Fibroblast of the aortic adventitia (primary cell): Measurements from ENCODE around the gene PVALB. TPM values are rescaled to one million over a fixed set of nuclear protein-coding genes. Genes with fewer than 3 reads are reported as not detected.

Experiments
- DNase-seq: peaks from one replicate; pipeline ENCODE4 v3.0.0-alpha.2; 2010; ENCODE audit warnings: low read depth
- H3K4me3 ChIP-seq: 2 replicates; pipeline ENCODE4 v1.5.1; 2011; ENCODE audit warnings: low read depth, mild to moderate bottlenecking, control low read depth, low read length, moderate library complexity
- total RNA-seq: library from RNA; depleted of rRNA; stranded (reverse); fragments of >200 nt; gene quantifications from 2 replicates; pipeline ENCODE4 v1.2.3, GENCODE V29; 2012; ENCODE audit warnings: low replicate concordance
- TF ChIP-seq, protein P1 (sequence below): IDR thresholded peaks from 2 replicates; pipeline ENCODE4 v1.5.1; 2011; ENCODE audit warnings: mild to moderate bottlenecking, low read length, control low read depth, inconsistent platforms; ENCODE audit not compliant: insufficient read depth

Gene PVALB, protein sequence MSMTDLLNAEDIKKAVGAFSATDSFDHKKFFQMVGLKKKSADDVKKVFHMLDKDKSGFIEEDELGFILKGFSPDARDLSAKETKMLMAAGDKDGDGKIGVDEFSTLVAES
- total RNA-seq = not detected in 2 replicates

DNA sequence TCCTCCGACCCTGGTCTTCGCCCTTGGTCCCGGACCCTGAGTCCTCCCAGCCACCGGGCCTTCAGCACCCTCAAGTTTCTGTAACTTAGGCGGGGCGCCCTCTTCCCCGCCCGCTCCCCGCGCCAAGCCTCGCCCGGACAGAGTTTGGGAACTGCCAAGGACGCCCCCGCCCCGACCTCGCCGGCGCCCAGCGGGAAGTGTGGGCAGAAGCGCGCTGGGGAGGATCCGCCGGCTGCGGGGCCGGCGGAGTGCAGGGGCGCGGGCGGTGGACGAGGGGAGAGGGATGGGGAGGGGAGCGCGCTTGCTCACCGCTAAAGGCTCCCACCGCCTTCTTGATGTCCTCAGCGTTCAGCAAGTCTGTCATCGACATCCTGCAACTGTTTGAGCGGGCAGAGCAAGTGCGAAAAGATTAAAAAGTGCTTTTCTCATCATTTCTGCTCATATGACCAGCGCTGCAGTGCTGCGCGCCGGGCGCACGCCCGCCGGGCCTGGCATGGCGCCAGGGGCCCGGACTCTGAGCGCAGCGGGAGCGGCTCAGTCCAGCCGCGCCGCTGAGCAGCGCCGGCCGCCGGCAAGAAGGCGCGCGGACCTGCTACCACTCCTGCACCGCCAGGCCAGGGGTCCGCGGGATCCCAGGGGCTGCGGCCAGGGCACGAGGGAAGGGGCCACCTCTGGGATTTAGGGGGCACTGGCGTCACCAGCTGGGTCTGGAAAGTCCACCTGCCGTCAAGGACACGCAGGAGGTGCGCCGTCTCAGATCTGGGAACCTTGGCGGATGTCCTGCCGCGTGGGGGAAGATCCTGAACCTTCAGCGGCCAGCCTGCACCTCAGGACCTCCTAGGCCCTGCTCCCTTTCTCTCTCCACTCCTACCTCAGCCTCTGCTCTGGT lies at the start of gene PVALB:
Gene PVALB, minus strand, starts transcription at position 400 of the 889 bp plus-strand sequence. Its CDS starts 30 bp downstream, at position 370.
- H3K4me3 ChIP-seq = no peak within 1 kb of the TSS
- peak; percentile 27 for DNase-seq
- TF ChIP-seq, protein P1, sequence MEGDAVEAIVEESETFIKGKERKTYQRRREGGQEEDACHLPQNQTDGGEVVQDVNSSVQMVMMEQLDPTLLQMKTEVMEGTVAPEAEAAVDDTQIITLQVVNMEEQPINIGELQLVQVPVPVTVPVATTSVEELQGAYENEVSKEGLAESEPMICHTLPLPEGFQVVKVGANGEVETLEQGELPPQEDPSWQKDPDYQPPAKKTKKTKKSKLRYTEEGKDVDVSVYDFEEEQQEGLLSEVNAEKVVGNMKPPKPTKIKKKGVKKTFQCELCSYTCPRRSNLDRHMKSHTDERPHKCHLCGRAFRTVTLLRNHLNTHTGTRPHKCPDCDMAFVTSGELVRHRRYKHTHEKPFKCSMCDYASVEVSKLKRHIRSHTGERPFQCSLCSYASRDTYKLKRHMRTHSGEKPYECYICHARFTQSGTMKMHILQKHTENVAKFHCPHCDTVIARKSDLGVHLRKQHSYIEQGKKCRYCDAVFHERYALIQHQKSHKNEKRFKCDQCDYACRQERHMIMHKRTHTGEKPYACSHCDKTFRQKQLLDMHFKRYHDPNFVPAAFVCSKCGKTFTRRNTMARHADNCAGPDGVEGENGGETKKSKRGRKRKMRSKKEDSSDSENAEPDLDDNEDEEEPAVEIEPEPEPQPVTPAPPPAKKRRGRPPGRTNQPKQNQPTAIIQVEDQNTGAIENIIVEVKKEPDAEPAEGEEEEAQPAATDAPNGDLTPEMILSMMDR = no peak

DNA sequence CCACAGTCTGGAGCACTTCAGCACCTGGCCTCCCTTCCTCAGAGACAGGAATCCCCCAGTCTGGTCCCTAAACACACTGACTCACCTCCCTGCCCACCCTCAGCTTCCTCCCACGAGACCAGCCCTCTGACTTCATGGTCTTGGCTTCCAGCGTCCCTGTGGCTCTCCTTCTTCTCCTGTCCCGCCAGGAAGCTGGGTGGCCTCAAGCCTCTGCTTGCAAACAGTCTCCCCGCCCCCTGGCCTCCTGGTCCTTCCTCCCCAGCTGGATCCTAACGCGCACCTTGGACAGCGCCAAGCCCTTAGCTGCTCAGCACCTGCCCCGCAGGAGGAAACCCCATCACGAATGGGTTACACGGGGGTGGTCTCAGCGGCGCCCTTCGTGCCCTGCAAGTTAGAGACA lies 48.5 kb upstream of the PVALB start:
- DNase-seq = no peak
- TF ChIP-seq, protein P1 = no peak
- H3K4me3 ChIP-seq = no peak overlapping the region

DNA sequence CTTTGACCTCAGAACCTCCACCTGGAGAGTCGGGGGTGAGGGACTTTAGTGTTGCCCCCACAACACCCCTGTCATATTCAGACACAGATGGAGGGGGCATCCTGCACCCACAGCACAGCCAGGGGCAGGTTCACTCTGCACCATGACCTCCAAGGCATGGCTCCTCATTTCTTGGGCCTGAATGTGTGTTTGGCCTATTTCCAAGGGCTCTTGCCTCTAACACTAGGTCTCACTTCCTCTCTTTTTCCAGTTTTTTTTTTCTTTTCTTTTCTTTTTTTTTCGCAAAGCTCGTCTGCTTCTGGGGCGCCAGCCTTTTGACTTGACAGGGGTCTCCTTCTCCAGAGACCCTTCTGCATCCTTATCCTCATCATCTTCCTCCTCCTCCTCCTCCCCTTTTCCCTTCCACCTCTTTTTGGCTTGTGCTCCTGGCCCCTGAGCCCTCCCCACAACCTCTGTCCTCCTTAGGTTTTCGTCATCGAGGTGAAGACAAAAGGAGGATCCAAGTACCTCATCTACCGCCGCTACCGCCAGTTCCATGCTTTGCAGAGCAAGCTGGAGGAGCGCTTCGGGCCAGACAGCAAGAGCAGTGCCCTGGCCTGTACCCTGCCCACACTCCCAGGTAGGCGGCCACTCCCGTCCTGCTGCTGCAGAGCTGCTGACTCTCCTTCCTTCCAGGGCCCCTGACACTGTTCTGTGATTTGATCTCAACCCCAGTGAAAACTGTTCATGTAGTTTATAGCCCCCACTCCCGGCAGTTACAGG lies 47.8 kb upstream of the PVALB start:
- no peak overlapping the region for H3K4me3 ChIP-seq
- TF ChIP-seq, protein P1 = no peak
- DNase-seq = no peak

DNA sequence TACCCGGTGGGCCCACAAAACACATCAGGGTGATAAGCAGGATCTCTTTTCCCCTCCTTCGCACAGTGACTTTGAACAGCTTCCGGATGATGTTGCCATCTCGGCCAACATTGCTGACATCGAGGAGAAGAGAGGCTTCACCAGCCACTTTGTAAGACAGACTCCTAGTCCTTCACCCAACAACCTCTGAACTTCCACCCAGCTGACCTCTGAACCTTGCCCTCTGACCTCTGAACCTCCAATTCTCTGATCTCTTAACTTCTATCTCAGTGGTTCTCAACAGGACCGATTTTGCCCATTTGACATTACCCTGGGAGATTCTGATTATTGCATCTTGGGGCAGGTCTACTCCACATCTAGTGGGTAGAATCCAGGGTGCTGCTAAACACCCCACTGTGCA lies 47.1 kb upstream of the PVALB start:
- H3K4me3 ChIP-seq = no peak overlapping the region
- TF ChIP-seq, protein P1 = no peak
- no peak for DNase-seq

DNA sequence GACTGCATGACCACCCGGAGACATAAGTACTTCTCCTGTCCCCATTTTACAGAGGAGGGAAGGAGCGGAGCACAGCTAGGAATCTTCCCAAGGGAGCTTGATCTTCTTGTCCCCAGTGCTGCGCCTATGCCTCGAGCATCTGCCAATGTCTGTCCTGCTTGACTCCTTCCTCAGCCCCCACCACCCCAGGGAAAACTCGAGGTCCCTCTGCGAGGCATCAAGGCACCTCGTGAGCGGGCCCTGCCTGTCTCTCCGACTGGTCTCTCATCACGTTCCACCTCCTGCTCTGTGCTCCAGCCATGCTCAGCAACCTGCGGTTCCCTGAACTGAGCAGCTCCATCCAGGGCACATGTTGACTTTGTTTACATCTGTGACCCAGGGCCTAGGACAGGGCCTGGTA lies 46.4 kb upstream of the PVALB start:
- TF ChIP-seq, protein P1 = no peak
- no peak for DNase-seq
- H3K4me3 ChIP-seq = no peak overlapping the region

DNA sequence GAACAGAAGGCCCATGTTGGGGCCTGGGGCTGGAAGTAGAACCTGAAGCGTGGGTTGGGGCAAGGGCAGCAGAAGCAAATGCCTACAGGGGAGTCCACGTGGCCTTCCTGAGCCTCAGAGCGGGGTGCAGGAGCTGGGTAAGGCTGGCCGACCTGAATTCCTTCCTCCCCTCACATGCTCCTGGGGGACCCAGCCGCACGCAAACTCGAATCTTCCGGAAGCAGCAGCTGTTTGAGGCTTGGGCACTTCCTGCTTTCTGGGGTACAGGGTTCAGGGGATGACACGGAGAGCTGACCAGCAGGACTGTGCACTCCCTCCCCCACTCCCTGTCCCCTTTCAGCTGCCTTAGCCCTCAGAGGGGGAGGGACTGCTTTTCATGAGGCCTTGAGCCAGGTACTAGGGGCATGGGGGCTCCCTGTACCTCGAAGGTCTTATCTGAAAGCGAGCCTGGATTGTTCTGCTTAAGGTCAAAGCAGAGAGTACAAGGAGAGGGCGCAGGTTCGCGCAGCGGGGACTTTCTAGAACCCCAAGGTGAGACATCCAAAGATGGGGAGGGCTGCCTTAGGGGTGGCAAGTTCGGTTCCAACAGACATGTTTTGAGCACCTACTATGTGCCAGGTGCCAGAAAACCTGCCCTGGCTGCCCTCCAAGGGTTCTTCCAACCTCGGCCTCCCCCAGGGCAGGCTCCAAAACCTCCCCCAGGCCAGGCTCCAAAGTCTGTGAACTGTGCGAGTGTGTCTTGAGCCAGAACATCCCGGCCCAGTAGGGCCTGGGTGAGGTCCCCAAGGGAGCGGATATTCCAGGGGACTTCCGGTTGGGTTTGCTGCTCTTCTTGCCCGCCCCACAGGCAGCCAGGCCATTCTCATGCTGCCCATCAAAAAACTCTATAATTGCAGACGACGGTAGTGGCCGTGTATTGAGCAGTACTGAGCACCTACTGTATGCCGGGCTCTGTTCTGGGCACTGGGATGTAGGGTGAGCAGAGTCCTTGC lies 45.7 kb upstream of the PVALB start:
- no peak for DNase-seq
- TF ChIP-seq, protein P1 = no peak
- no peak overlapping the region for H3K4me3 ChIP-seq
